NCI-H1436 (cell line): ENCODE data around the gene ZNF710.
A peak's percentile ranks its signal among the peaks of the same experiment; 100 is the strongest.

ENCODE experiments used
- DNase-seq: peaks from one replicate; lab custom pipeline; 2025; lab: John Stamatoyannopoulos, UW

Gene ZNF710

GRCh38 chr15:90038632-90039095 lies 37.5 kb downstream of the ZNF710 start:
- no peak for DNase-seq

- no peak for DNase-seq
These were observed 38.9 kb downstream of the ZNF710 start for GRCh38 chr15:90039996-90040395.

GRCh38 chr15:90040618-90041017 lies 39.5 kb downstream of the ZNF710 start:
- no peak for DNase-seq

GRCh38 chr15:90042356-90042755 lies 41.2 kb downstream of the ZNF710 start:
- DNase-seq, result no peak

- no peak for DNase-seq
These were observed 41.8 kb downstream of the ZNF710 start for GRCh38 chr15:90042766-90043529.

- DNase-seq, result no peak
These were observed 42.4 kb downstream of the ZNF710 start for GRCh38 chr15:90043530-90044010.

- DNase-seq, result no peak
These were observed 43.1 kb downstream of the ZNF710 start for GRCh38 chr15:90044191-90044590.

GRCh38 chr15:90044916-90045371 lies 43.8 kb downstream of the ZNF710 start:
- no peak for DNase-seq

- no peak for DNase-seq
These were observed 45.2 kb downstream of the ZNF710 start for GRCh38 chr15:90046289-90046688.

GRCh38 chr15:90046911-90047392 lies 45.8 kb downstream of the ZNF710 start:
- peak; percentile 36 for DNase-seq

GRCh38 chr15:90047956-90048575 lies 46.9 kb downstream of the ZNF710 start:
- DNase-seq, result no peak

- no peak for DNase-seq
These were observed 47.9 kb downstream of the ZNF710 start for GRCh38 chr15:90049030-90049429.

- no peak for DNase-seq
These were observed 48.8 kb downstream of the ZNF710 start for GRCh38 chr15:90049666-90050604.

- no peak for DNase-seq
These were observed 50.8 kb downstream of the ZNF710 start for GRCh38 chr15:90051874-90052273.

GRCh38 chr15:90053685-90054466 lies 52.8 kb downstream of the ZNF710 start:
- no peak for DNase-seq

GRCh38 chr15:90054618-90055097 lies 53.5 kb downstream of the ZNF710 start:
- DNase-seq, result no peak

GRCh38 chr15:90055182-90055581 lies 54.1 kb downstream of the ZNF710 start:
- no peak for DNase-seq

- DNase-seq, result no peak
These were observed 55.4 kb downstream of the ZNF710 start for GRCh38 chr15:90056529-90056928.

GRCh38 chr15:90058308-90058707 lies 57.2 kb downstream of the ZNF710 start:
- DNase-seq, result no peak

GRCh38 chr15:90058775-90059174 lies 57.7 kb downstream of the ZNF710 start:
- no peak for DNase-seq
